HL-60 (cell line): ENCODE data around the gene FAM216B.

ENCODE experiments used
- GABPA ChIP-seq: IDR thresholded peaks from 2 replicates; pipeline ENCODE4 v1.6.1; 2012; ENCODE audit warnings: low read depth
- POLR2AphosphoS5 ChIP-seq: IDR thresholded peaks from 2 replicates; pipeline ENCODE4 v1.6.1; 2012; ENCODE audit warnings: low read depth
- SPI1 ChIP-seq: IDR thresholded peaks from 2 replicates; pipeline ENCODE4 v1.6.1; 2012; ENCODE audit warnings: low read depth, mild to moderate bottlenecking, borderline replicate concordance
- TF ChIP-seq, protein P1 (sequence below): IDR thresholded peaks from one replicate; pipeline ENCODE4 v1.5.1; 2011; ENCODE audit warnings: low read length, control low read depth, inconsistent platforms; ENCODE audit not compliant: insufficient read depth
- TF ChIP-seq, protein P2 (sequence below): IDR thresholded peaks from 2 replicates; pipeline ENCODE4 v1.6.1; 2012; ENCODE audit warnings: low read depth; ENCODE audit not compliant: insufficient replicate concordance

- TF ChIP-seq, protein P1, sequence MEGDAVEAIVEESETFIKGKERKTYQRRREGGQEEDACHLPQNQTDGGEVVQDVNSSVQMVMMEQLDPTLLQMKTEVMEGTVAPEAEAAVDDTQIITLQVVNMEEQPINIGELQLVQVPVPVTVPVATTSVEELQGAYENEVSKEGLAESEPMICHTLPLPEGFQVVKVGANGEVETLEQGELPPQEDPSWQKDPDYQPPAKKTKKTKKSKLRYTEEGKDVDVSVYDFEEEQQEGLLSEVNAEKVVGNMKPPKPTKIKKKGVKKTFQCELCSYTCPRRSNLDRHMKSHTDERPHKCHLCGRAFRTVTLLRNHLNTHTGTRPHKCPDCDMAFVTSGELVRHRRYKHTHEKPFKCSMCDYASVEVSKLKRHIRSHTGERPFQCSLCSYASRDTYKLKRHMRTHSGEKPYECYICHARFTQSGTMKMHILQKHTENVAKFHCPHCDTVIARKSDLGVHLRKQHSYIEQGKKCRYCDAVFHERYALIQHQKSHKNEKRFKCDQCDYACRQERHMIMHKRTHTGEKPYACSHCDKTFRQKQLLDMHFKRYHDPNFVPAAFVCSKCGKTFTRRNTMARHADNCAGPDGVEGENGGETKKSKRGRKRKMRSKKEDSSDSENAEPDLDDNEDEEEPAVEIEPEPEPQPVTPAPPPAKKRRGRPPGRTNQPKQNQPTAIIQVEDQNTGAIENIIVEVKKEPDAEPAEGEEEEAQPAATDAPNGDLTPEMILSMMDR, result no peak
- TF ChIP-seq POLR2AphosphoS5 (no peak), GABPA (no peak), SPI1 (no peak)
- TF ChIP-seq, protein P2, sequence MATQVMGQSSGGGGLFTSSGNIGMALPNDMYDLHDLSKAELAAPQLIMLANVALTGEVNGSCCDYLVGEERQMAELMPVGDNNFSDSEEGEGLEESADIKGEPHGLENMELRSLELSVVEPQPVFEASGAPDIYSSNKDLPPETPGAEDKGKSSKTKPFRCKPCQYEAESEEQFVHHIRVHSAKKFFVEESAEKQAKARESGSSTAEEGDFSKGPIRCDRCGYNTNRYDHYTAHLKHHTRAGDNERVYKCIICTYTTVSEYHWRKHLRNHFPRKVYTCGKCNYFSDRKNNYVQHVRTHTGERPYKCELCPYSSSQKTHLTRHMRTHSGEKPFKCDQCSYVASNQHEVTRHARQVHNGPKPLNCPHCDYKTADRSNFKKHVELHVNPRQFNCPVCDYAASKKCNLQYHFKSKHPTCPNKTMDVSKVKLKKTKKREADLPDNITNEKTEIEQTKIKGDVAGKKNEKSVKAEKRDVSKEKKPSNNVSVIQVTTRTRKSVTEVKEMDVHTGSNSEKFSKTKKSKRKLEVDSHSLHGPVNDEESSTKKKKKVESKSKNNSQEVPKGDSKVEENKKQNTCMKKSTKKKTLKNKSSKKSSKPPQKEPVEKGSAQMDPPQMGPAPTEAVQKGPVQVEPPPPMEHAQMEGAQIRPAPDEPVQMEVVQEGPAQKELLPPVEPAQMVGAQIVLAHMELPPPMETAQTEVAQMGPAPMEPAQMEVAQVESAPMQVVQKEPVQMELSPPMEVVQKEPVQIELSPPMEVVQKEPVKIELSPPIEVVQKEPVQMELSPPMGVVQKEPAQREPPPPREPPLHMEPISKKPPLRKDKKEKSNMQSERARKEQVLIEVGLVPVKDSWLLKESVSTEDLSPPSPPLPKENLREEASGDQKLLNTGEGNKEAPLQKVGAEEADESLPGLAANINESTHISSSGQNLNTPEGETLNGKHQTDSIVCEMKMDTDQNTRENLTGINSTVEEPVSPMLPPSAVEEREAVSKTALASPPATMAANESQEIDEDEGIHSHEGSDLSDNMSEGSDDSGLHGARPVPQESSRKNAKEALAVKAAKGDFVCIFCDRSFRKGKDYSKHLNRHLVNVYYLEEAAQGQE, result no peak
These were observed 39.1 kb downstream of the FAM216B start for GRCh38 chr13:42820451-42820850.
